ENCODE results near the gene PNRC2.

DNA sequence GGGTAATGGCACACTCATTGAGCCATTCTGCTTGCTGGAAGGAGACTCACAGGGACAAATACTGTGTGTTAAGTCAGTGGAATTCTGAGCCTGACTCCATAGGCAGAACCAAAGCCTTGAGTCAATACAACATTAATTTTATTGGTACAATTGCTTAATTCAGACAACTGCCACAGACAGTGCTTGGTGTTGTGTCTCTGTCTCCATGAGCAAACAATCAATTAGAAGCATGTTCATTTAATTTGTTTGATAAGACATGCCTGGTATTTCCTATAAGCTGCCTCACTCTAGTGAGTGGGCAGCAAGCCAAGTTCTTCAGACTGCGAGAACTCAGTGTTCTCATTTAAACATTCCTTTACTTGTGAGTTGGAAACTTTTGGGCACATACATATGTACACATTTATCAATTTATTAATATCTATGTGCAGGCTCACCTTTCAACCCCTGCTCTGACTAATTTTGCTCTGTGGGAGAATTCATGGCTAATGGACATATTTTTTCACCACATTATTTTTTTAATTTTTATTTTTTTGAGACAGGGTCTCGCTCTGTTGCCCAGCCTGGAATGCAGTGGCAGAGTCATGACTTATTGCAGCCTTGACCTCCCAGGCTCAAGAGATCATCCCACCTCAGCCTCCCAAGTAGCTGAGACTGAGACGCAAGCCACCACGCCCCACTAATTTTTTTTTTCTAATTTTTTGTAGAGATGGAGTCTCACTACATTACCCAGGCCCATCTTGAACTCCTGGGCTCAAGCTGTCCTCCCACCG, 25.0 kb downstream of the PNRC2 start:
- no peak for TF ChIP-seq EZH2 (IDR thresholded peaks at IDR 0.05)
- TF ChIP-seq, protein P1, sequence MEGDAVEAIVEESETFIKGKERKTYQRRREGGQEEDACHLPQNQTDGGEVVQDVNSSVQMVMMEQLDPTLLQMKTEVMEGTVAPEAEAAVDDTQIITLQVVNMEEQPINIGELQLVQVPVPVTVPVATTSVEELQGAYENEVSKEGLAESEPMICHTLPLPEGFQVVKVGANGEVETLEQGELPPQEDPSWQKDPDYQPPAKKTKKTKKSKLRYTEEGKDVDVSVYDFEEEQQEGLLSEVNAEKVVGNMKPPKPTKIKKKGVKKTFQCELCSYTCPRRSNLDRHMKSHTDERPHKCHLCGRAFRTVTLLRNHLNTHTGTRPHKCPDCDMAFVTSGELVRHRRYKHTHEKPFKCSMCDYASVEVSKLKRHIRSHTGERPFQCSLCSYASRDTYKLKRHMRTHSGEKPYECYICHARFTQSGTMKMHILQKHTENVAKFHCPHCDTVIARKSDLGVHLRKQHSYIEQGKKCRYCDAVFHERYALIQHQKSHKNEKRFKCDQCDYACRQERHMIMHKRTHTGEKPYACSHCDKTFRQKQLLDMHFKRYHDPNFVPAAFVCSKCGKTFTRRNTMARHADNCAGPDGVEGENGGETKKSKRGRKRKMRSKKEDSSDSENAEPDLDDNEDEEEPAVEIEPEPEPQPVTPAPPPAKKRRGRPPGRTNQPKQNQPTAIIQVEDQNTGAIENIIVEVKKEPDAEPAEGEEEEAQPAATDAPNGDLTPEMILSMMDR (IDR thresholded peaks at IDR 0.05), result no peak
